ENCODE results near the gene PGAP2. TPM values are rescaled to one million over a fixed set of nuclear protein-coding genes. Genes with fewer than 3 reads are reported as not detected.

The PGAP2 gene
- total and polyA plus RNA-seq, 4 donors, result 10.0 to 14.8 (median 12.0) TPM

GRCh38 chr11:3826721-3827120 lies 18.4 kb downstream of the PGAP2 start:
- Histone ChIP-seq H3K27ac (ENCODE audit: low read depth in 1 of 2, low read length in 2 of 2) (no peak overlapping the region), H3K4me3 (ENCODE audit: low read depth in 1 of 3, low read length in 3 of 3) (no peak overlapping the region), H3K9me3 (ENCODE audit: control insufficient read depth in 4 of 4, low read length in 3 of 4) (no peaks in the 10 kb centered on the region), H3K27me3 (ENCODE audit: control insufficient read depth in 4 of 4, insufficient read depth in 4 of 4, low read length in 3 of 4) (no peaks in the 10 kb centered on the region), H3K9ac (ENCODE audit: low read depth in 1 of 2, low read length in 2 of 2) (no peak overlapping the region), H3K36me3 (ENCODE audit: control insufficient read depth in 4 of 4, insufficient read depth in 3 of 4, low read depth in 1 of 4, low read length in 3 of 4) (peaks cover 4 to 17% (median 13%) of the 10 kb centered on the region in 4 donors), H3K4me1 (ENCODE audit: control insufficient read depth in 4 of 4, insufficient read depth in 4 of 4, low read length in 3 of 4) (peaks cover 0 to 4% (median 1%) of the 10 kb centered on the region in 4 donors)
- DNase-seq (ENCODE audit: low spot score), result no peak
- TF ChIP-seq JUND (IDR thresholded peaks at IDR 0.05), result no peak
- no peak for TF ChIP-seq EGR1 (IDR thresholded peaks at IDR 0.05; ENCODE audit: low read depth in 2 of 2)
- TF ChIP-seq ZBTB33 (IDR thresholded peaks at IDR 0.05), result no peak
- no peak for TF ChIP-seq REST (IDR thresholded peaks at IDR 0.05)
- TF ChIP-seq HNF4A (conservative IDR thresholded peaks at IDR 0.05), result no peak
- no peak for TF ChIP-seq FOXA1 (IDR thresholded peaks at IDR 0.05)
- no peak for TF ChIP-seq SP1 (IDR thresholded peaks at IDR 0.05)
- no peak for TF ChIP-seq NR2F2 (IDR thresholded peaks at IDR 0.05)
- no peak for TF ChIP-seq CTCF (IDR thresholded peaks at IDR 0.05; ENCODE audit: low read depth, low read length, missing input control)
- no peak for TF ChIP-seq HNF4G (IDR thresholded peaks at IDR 0.05)
- TF ChIP-seq ATF3 (IDR thresholded peaks at IDR 0.05), result no peak
- WGBS, result 97% methylated on average over 3 of the region's 3 CpGs

GRCh38 chr11:3827434-3828186 lies 19.2 kb downstream of the PGAP2 start:
- TF ChIP-seq ATF3 (IDR thresholded peaks at IDR 0.05), result no peak
- no peak for TF ChIP-seq MAX (IDR thresholded peaks at IDR 0.05)
- TF ChIP-seq REST (IDR thresholded peaks at IDR 0.05), result no peak
- TF ChIP-seq HNF4A (conservative IDR thresholded peaks at IDR 0.05), result no peak
- TF ChIP-seq CTCF (IDR thresholded peaks at IDR 0.05; ENCODE audit: low read depth, low read length, missing input control), result no peak
- no peak for TF ChIP-seq NR2F2 (IDR thresholded peaks at IDR 0.05)
- TF ChIP-seq RAD21 (IDR thresholded peaks at IDR 0.05), result no peak
- no peak for TF ChIP-seq SP1 (IDR thresholded peaks at IDR 0.05)
- no peak for TF ChIP-seq HNF4G (IDR thresholded peaks at IDR 0.05)
- no peak for TF ChIP-seq YY1 (IDR thresholded peaks at IDR 0.05)
- TF ChIP-seq FOXA2 (IDR thresholded peaks at IDR 0.05), result no peak
- TF ChIP-seq GABPA (IDR thresholded peaks at IDR 0.05 in 1 of 2, conservative IDR thresholded peaks at IDR 0.05 in 1 of 2), result no peak
- Histone ChIP-seq H3K27ac (ENCODE audit: low read depth in 1 of 2, low read length in 2 of 2) (no peak overlapping the region), H3K4me1 (ENCODE audit: control insufficient read depth in 4 of 4, insufficient read depth in 4 of 4, low read length in 3 of 4) (peaks cover 0 to 6% (median 1%) of the 10 kb centered on the region in 4 donors), H3K9me3 (ENCODE audit: control insufficient read depth in 4 of 4, low read length in 3 of 4) (no peaks in the 10 kb centered on the region), H3K4me3 (ENCODE audit: low read depth in 1 of 3, low read length in 3 of 3) (no peak overlapping the region), H3K9ac (ENCODE audit: low read depth in 1 of 2, low read length in 2 of 2) (no peak overlapping the region), H3K27me3 (ENCODE audit: control insufficient read depth in 4 of 4, insufficient read depth in 4 of 4, low read length in 3 of 4) (no peaks in the 10 kb centered on the region), H3K36me3 (ENCODE audit: control insufficient read depth in 4 of 4, insufficient read depth in 3 of 4, low read depth in 1 of 4, low read length in 3 of 4) (peaks cover 4 to 17% (median 13%) of the 10 kb centered on the region in 4 donors)
- 94% methylated on average over 35 of the region's 35 CpGs for WGBS
- DNase-seq (ENCODE audit: low spot score), result no peak

All from liver (tissue), 9 donors.